ENCODE measurements around the gene FOXF1.

FOXF1 gene

DNA sequence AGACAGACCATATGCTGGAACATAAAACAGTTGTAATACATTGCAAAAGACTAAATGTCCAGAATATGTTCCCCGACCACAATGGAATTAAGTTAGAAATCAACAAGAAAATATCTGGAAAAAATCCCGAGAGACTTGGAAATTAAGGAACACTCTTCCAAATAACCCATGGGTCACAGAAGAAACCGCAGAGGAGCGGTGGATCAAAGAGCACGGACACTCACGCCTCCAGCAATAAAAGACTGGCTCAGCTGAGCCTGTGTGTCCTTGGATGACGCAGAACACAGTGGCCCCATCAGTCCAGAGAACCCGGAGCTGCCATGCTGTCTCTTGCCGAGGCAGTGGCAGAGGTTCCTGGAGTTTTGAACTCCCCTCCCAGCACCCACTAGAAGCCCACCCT lies 30.9 kb upstream of the FOXF1 start:
- peaks cover 14% of the 10 kb centered on the region for H3K27me3 ChIP-seq (ENCODE audit: insufficient read depth, insufficient read length)
- TF ChIP-seq SUZ12 (IDR thresholded peaks at IDR 0.05; ENCODE audit: extremely low read depth, insufficient read depth, insufficient read length) = no peak
- no peak for TF ChIP-seq ZNF274 (IDR thresholded peaks at IDR 0.05; ENCODE audit: low read depth, low read length)
- TF ChIP-seq YY1 (IDR thresholded peaks at IDR 0.05; ENCODE audit: insufficient read depth, insufficient read length) = no peak

DNA sequence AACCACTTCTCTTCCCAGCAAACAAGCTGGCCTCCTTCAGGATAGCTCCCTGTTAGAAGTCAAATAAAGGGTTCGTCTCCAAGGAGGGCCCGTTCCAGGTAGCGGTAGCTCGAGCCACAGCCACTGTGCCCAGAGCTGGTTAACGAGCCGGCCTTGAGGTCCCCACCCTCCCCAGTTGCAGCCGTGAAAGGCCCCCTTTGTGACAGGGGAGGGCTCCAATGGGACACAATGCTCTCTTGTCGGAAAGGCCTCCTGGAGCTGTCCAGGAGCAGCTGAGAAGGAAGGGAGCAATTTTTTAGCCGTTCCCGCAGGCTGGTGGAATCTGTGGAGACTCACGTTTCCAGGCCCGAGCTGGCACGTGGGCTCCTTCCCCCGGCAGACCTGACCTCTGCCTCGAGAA lies 29.9 kb upstream of the FOXF1 start:
- H3K9me3 ChIP-seq (ENCODE audit: insufficient read depth, low read length) = peaks cover 15% of the 10 kb centered on the region; the same call in 1 of the 2 replicates
- no peak overlapping the region for H3K9ac ChIP-seq (ENCODE audit: insufficient read length, low read depth)

More for the DNA sequence above, 30.9 kb upstream of the FOXF1 start:
- H3K9ac ChIP-seq (ENCODE audit: insufficient read length, low read depth) = no peak overlapping the region
- DNase-seq (ENCODE audit: low read depth, low spot score) = no peak
- peaks cover 11% of the 10 kb centered on the region; the same call in 1 of the 2 replicates for H3K9me3 ChIP-seq (ENCODE audit: insufficient read depth, low read length)
- no peak overlapping the region for H3K4me3 ChIP-seq (ENCODE audit: insufficient read length, low read depth)
- no peaks in the 10 kb centered on the region for H3K36me3 ChIP-seq (ENCODE audit: insufficient read depth, insufficient read length, low read length)
- H3K4me1 ChIP-seq (ENCODE audit: insufficient read depth, insufficient read length) = no peaks in the 10 kb centered on the region

DNA sequence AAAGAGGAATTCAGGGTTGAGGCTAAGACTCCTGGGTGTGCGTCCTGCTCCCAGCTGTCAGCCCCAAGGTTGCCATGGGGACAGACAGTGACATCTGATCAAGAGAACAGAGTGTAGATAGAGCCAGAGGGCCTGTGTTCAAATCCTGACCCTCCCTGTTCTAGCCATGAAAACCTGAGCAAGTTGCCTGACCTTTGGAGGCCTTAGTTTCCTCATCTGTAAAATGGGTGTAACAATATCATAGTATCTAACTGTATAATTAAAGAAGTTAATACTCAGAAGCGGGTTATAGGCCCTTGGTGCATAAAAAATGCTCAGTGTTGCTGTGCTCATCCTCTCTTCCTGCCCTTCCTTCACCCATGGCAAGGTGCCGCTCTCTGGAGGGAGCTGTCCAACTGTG lies 28.7 kb upstream of the FOXF1 start:
- H3K9ac ChIP-seq (ENCODE audit: insufficient read length, low read depth) = no peak overlapping the region
- H3K9me3 ChIP-seq (ENCODE audit: insufficient read depth, low read length) = peaks cover 15% of the 10 kb centered on the region; the same call in 1 of the 2 replicates
- peaks cover 2% of the 10 kb centered on the region for H3K4me1 ChIP-seq (ENCODE audit: insufficient read depth, insufficient read length)
- peaks cover 15% of the 10 kb centered on the region for H3K27me3 ChIP-seq (ENCODE audit: insufficient read depth, insufficient read length)
- TF ChIP-seq SUZ12 (IDR thresholded peaks at IDR 0.05; ENCODE audit: extremely low read depth, insufficient read depth, insufficient read length) = no peak
- H3K36me3 ChIP-seq (ENCODE audit: insufficient read depth, insufficient read length, low read length) = no peaks in the 10 kb centered on the region
- no peak overlapping the region for H3K4me3 ChIP-seq (ENCODE audit: insufficient read length, low read depth)
- DNase-seq (ENCODE audit: low read depth, low spot score) = no peak

More for the DNA sequence above, 29.9 kb upstream of the FOXF1 start:
- no peak for DNase-seq (ENCODE audit: low read depth, low spot score)
- peaks cover 16% of the 10 kb centered on the region for H3K27me3 ChIP-seq (ENCODE audit: insufficient read depth, insufficient read length)
- no peaks in the 10 kb centered on the region for H3K36me3 ChIP-seq (ENCODE audit: insufficient read depth, insufficient read length, low read length)
- no peak for TF ChIP-seq SUZ12 (IDR thresholded peaks at IDR 0.05; ENCODE audit: extremely low read depth, insufficient read depth, insufficient read length)
- no peak for TF ChIP-seq YY1 (IDR thresholded peaks at IDR 0.05; ENCODE audit: insufficient read depth, insufficient read length)
- no peak for TF ChIP-seq ZNF274 (IDR thresholded peaks at IDR 0.05; ENCODE audit: low read depth, low read length)
- H3K4me1 ChIP-seq (ENCODE audit: insufficient read depth, insufficient read length) = no peaks in the 10 kb centered on the region
- H3K4me3 ChIP-seq (ENCODE audit: insufficient read length, low read depth) = no peak overlapping the region

GRCh38 chr16:86484240-86484639 lies 26.1 kb upstream of the FOXF1 start:
- no peak for TF ChIP-seq YY1 (IDR thresholded peaks at IDR 0.05; ENCODE audit: insufficient read depth, insufficient read length)
- TF ChIP-seq SUZ12 (IDR thresholded peaks at IDR 0.05; ENCODE audit: extremely low read depth, insufficient read depth, insufficient read length) = no peak
- TF ChIP-seq ZNF274 (IDR thresholded peaks at IDR 0.05; ENCODE audit: low read depth, low read length) = no peak
- no peak overlapping the region for H3K4me3 ChIP-seq (ENCODE audit: insufficient read length, low read depth)
- no peaks in the 10 kb centered on the region for H3K36me3 ChIP-seq (ENCODE audit: insufficient read depth, insufficient read length, low read length)
- H3K9me3 ChIP-seq (ENCODE audit: insufficient read depth, low read length) = peaks cover 18% of the 10 kb centered on the region; the same call in 1 of the 2 replicates
- H3K4me1 ChIP-seq (ENCODE audit: insufficient read depth, insufficient read length) = peaks cover 2% of the 10 kb centered on the region
- no peak overlapping the region for H3K9ac ChIP-seq (ENCODE audit: insufficient read length, low read depth)
- no peak for DNase-seq (ENCODE audit: low read depth, low spot score)
- peaks cover 28% of the 10 kb centered on the region for H3K27me3 ChIP-seq (ENCODE audit: insufficient read depth, insufficient read length)

DNA sequence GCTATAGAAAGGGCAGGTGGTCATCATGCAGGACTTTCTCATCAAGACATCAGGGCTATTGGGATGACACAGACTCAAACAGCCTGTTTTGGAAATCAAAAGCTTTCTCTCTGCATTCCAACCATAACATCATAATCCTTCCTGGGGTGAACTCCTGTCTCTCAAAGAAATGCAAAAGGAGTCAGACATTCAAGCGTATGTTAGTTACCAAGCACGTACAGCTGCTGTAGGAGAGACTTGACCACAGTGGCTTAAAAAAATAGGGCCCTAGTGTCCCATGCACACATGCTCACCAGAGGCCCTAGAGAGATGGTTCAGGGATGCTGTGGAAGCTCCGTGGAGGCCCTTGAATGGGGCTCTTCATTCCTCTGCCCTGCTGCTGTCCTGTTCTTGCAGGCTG lies 24.6 kb upstream of the FOXF1 start:
- no peak overlapping the region for H3K4me3 ChIP-seq (ENCODE audit: insufficient read length, low read depth)
- peaks cover 2% of the 10 kb centered on the region for H3K4me1 ChIP-seq (ENCODE audit: insufficient read depth, insufficient read length)
- no peaks in the 10 kb centered on the region for H3K36me3 ChIP-seq (ENCODE audit: insufficient read depth, insufficient read length, low read length)
- no peak for DNase-seq (ENCODE audit: low read depth, low spot score)
- H3K9me3 ChIP-seq (ENCODE audit: insufficient read depth, low read length) = peaks cover 26% of the 10 kb centered on the region; the same call in 1 of the 2 replicates
- H3K27me3 ChIP-seq (ENCODE audit: insufficient read depth, insufficient read length) = peaks cover 43% of the 10 kb centered on the region
- TF ChIP-seq YY1 (IDR thresholded peaks at IDR 0.05; ENCODE audit: insufficient read depth, insufficient read length) (no peak), ZNF274 (IDR thresholded peaks at IDR 0.05; ENCODE audit: low read depth, low read length) (no peak), SUZ12 (IDR thresholded peaks at IDR 0.05; ENCODE audit: extremely low read depth, insufficient read depth, insufficient read length) (no peak)
- no peak overlapping the region for H3K9ac ChIP-seq (ENCODE audit: insufficient read length, low read depth)

- TF ChIP-seq ZNF274 (IDR thresholded peaks at IDR 0.05; ENCODE audit: low read depth, low read length) (no peak), YY1 (IDR thresholded peaks at IDR 0.05; ENCODE audit: insufficient read depth, insufficient read length) (no peak), SUZ12 (IDR thresholded peaks at IDR 0.05; ENCODE audit: extremely low read depth, insufficient read depth, insufficient read length) (no peak)
- no peaks in the 10 kb centered on the region for H3K36me3 ChIP-seq (ENCODE audit: insufficient read depth, insufficient read length, low read length)
These were observed 19.3 kb upstream of the FOXF1 start for GRCh38 chr16:86490859-86491639.

DNA sequence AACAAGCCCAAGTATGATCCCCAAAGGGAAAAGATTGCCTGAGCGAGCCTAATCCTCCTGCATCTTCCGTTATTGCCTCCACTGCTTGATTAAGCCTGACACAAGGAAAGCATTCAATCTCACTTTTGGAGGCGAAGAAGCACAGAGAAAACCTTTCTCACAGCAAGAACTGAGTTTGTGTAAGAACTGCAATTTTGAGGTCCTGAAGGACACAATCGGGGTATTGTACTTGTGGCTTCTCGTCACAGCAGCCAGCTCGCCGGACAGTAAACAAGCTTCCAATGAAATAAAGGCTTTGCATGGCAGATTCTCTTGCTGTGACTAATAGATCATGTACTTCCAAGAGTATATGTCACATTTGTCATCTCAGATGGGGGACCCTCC lies 18.7 kb upstream of the FOXF1 start:
- Histone ChIP-seq H3K4me3 (ENCODE audit: insufficient read length, low read depth) (no peak overlapping the region), H3K27me3 (ENCODE audit: insufficient read depth, insufficient read length) (peaks cover 93% of the 10 kb centered on the region), H3K9ac (ENCODE audit: insufficient read length, low read depth) (no peak overlapping the region), H3K4me1 (ENCODE audit: insufficient read depth, insufficient read length) (no peaks in the 10 kb centered on the region), H3K36me3 (ENCODE audit: insufficient read depth, insufficient read length, low read length) (no peaks in the 10 kb centered on the region), H3K9me3 (ENCODE audit: insufficient read depth, low read length) (peaks cover 11% of the 10 kb centered on the region; the same call in 1 of the 2 replicates)
- DNase-seq (ENCODE audit: low read depth, low spot score) = no peak
- TF ChIP-seq SUZ12 (IDR thresholded peaks at IDR 0.05; ENCODE audit: extremely low read depth, insufficient read depth, insufficient read length) (no peak), YY1 (IDR thresholded peaks at IDR 0.05; ENCODE audit: insufficient read depth, insufficient read length) (no peak), ZNF274 (IDR thresholded peaks at IDR 0.05; ENCODE audit: low read depth, low read length) (no peak)

More at GRCh38 chr16:86490859-86491639, 19.3 kb upstream of the FOXF1 start:
- DNase-seq (ENCODE audit: low read depth, low spot score) = no peak
- H3K9ac ChIP-seq (ENCODE audit: insufficient read length, low read depth) = no peak overlapping the region
- H3K4me3 ChIP-seq (ENCODE audit: insufficient read length, low read depth) = no peak overlapping the region
- H3K9me3 ChIP-seq (ENCODE audit: insufficient read depth, low read length) = peaks cover 11% of the 10 kb centered on the region; the same call in 1 of the 2 replicates
- H3K4me1 ChIP-seq (ENCODE audit: insufficient read depth, insufficient read length) = peaks cover under 1% of the 10 kb centered on the region
- H3K27me3 ChIP-seq (ENCODE audit: insufficient read depth, insufficient read length) = peaks cover 87% of the 10 kb centered on the region

Measured in NT2/D1 (cell line).